HG03469 (cell line): ENCODE data around the gene RHEBL1.
A peak's percentile ranks its signal among the peaks of the same experiment; 100 is the strongest.
"Not testable (repeated sequence)": the region's sequence is repeated elsewhere in the genome, so short reads cannot be mapped to it uniquely, and the experiment has no call there.

ENCODE experiments used
- ATAC-seq: cut with Tn5 transposase; IDR thresholded peaks from one replicate; pipeline ENCODE4 v1.9.1; 2021; ENCODE audit warnings: mild to moderate bottlenecking, moderate library complexity, moderate number of reproducible peaks; ENCODE audit not compliant: unreplicated experiment

RHEBL1 gene

DNA sequence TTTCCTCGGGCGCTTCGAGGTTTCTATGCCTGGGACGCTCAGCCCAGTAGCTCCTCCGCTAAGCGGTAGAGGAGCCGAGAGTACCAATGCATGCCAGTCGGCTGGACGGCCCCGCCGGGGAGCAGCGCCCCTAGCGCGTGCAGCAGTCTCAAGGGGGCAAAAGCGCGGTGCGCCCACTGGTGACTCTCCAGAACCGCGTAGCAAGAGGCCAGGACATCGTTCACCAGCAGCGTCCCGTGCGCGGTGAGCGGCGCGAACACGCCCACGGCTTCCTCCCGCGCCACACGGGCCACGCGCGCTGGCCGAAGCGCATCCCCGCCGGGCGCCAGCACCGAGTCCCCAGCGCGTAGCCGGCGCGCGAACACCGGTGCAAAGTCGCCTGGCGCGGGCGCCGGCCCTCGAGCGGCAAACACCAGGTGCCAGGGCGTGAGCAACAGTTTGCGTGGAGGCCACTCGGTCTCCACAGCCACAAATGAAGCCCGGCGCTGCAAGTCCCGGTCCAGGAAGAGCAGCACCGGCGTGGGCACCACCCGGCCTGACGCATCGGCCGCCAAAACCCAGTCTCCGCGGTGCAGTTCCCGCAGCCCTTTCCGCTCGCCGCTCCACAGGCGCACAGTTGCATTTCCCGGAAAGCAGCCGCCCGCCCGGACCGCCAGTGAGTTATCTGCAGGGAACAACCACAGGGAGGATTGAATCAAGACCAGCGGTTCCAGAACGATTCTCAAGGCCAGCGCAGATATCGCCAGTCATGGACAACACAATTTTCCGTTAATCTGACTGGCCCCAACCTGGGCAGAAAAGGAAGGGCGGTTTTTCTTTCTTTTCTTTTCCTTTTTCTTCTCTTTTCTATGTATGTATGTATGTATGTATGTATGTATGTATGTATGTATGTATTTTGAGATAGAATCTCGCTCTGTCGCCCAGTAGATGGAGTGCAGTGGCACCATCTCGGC lies 20.3 kb upstream of the RHEBL1 start:
- no peak for ATAC-seq

- no peak for ATAC-seq
These were observed 19.2 kb upstream of the RHEBL1 start for GRCh38 chr12:49088932-49089330.

GRCh38 chr12:49088150-49088931 lies 18.6 kb upstream of the RHEBL1 start:
- no peak for ATAC-seq

DNA sequence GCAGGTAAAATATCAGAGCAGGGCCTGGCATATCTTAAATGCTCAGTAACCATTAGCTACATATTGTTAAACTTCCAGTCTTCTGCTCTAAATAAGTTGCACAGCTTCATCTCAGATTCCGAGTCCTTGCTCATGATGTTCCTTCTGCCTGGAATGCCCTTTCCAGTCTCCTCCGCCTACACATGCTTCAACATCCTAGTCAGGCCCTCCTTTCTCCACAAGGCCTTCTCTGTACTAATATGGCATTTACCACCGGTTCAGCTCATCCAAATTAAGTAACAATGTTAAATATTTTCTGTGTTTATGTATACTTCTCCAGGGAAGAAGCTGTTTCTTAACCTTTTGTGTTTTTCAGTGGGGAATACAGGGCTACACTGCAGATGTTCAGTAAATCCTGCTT lies 16.3 kb upstream of the RHEBL1 start:
- ATAC-seq = no peak

DNA sequence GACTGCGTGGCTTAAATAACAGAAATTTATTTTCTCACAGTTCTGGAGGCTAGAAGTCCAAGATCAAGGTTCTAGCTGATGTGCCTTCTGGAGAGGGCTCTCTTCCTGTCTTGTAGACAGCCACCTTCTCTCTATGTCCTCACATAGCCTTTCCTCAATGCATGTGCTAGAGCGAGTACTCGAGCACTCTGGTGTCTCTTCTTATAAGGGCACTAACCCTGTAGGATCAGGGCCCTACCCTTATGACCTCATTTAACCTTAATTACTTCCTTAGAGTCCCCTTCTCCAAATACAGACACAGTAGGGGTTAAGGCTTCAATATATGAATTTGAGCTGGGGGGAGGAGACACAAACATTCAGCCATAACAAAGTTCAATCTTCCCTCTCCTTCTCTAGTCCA lies 14.7 kb upstream of the RHEBL1 start:
- no peak for ATAC-seq

DNA sequence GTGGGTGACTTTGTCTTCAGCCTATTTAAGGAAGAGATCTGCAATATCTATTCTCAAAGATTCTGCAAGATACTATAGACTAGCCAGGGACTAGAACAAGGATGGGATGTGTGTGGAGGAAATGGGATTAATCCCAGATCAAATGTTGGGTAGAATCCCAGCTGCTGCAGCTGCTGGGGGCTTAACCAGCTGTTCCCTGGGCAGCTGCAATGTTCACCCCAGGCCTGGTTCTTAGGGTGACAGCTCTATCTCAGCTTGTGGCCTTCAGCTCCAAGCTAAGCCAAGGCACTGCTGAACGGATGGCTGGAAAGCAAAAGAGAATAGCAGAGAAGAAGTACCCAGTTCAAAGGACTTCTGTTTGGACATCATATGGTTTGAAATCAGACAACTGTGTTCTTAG lies 10.0 kb upstream of the RHEBL1 start:
- ATAC-seq = no peak

GRCh38 chr12:49070971-49071370 lies 1.2 kb upstream of the RHEBL1 start:
- no peak for ATAC-seq

DNA sequence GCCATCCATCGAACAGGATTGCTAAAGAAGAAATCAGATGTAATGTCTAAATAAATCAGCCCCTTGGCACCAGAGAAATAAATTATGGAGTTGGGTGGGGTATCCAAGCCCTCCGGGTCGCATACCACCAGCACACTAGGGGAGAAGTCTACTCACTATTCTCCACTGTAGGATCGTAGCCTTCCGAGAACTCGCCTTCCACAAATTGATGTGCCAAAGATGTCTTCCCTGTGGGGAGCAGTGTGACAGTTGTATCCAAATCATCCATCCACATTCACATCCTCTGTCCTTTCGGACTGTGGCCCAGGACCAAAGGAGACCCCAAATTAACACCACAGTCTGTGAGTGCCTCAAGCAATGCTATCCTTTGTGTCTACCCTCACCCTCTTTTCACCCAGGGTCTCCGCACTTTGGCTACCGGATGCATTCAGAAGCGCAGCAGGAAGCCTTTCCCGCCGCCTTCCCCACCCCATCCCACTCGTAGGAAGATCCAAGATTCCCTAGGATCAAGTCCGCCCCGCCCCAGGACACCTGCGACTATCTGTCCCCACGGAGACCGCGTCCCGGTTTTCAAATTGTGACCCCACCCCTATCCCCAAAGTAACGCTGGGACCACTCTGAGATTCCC lies 786 bp downstream of the RHEBL1 start:
- ATAC-seq = no peak

GRCh38 chr12:49066120-49066519 lies 3.7 kb downstream of the RHEBL1 start:
- ATAC-seq = no peak

DNA sequence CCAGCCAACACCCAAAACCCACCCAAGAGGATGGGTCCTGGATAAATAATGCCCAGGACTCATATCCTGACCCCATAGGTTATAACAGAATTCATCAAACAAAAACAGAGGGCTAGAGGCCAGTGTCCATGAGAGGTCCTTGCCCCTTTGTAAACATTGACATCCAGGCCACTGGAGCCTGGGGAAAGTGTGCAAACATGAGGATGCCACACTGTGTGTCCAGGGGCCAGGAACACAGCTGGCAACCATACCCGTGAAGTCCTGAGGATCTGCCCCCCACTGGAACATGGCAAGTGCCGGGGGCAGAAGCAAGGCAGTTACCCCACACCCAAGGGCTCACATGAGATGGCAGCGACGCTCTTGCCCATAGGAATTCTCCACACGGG lies 5.0 kb downstream of the RHEBL1 start:
- ATAC-seq = no peak

- not testable (repeated sequence) for ATAC-seq
These were observed 7.9 kb downstream of the RHEBL1 start for GRCh38 chr12:49061916-49062315.

- ATAC-seq = no peak
These were observed 8.6 kb downstream of the RHEBL1 start for GRCh38 chr12:49061157-49061650.

- ATAC-seq = no peak
These were observed 9.3 kb downstream of the RHEBL1 start, which contains the start of gene KMT2D for GRCh38 chr12:49060237-49061156. Gene KMT2D (minus strand): TSS chr12:49060794. CDS start chr12:49055324, 5,470 bp downstream.

DNA sequence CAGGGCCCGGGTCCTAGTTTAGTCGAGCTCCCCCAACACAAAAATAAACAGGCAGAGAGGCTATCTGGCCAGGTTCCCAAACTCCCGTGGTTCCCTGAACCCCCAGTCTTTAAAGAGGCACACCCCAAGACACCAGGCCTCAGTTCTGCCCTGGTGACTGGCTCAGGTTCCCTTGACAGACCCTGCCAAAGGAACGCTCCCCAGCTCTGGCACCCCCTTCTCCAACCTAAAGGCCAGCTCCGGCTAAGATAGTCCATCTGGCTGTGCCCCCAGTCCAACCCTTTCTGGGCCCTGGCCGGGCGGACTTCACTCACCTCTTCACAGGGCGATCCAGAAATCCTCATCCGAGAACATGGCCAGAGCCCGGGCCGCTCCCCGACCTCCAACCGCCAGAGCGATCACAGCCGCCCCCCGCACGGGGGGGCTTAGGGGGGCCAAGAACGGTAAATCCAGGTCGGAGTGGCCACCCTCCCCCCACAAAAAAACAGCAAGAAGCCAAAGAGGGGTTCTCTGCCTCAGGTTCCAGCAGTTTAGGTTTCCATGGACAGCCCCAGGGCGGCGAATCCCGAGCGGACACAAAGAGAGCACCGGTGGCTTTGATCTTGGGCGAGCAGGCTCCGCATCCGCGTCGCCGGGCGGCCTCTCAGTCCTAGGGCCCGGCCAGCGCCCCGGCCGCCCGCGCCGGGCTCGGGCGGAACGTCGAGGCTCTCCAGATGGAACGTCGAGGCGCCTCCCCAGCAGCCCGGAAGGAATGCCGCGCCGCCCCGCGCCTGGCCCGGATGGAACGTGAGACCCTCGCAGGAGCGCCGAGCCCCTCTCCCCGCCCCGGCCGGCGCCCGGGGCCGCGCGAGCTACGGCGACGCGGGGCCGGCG lies 10.2 kb downstream of the RHEBL1 start:
- ATAC-seq = no peak

DNA sequence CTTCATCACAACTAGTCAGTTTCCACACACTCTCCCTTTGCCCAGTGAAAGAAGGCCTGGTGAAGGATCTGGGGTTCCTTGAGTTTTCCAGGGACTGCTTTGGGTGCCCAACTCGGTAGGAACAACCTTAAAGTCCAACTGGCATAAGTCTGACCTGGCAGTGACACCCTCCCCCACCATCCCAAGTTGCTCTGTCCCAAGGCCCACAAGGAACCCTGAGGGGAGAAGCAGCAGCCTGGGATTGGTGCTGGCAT lies 10.8 kb downstream of the RHEBL1 start:
- ATAC-seq = no peak

DNA sequence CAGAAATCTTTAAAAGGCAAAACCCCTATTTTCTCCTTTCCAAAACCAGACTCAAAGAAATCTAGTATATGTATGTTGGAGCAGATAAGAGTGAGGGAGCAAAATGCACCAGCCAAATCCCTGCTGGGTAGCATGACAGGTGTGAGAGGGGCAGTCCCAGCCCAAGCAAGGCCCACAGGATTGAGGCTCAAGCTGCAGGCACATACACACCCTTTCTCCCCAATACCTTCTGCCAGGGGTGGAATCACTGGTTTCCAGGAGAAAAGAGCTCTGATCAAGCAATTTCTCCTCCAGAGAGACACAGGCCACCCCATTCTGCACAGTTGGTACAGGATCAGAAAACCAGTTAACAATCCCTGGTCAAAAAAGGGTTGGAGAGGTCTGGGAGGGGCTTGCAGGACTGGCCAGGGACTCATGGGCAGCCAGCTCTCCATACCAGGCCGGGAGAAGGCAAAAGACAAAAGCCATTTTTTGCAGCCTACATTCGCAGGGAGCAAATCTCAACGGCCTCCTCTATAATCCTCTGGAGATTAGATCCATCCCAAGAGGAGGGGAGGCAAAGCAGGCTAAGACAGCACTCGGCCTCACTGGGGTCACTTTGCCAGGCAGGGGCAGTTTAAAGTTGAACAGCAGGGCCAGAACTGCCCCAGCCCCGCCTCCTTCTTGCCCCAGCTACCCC lies 11.3 kb downstream of the RHEBL1 start:
- ATAC-seq = no peak

- no peak for ATAC-seq
These were observed 11.9 kb downstream of the RHEBL1 start for GRCh38 chr12:49057888-49058287.

GRCh38 chr12:49055978-49056754 lies 13.6 kb downstream of the RHEBL1 start:
- peak; percentile 76 for ATAC-seq
